ENCODE measurements around the gene RGMB.
"Not testable (repeated sequence)": the region's sequence is repeated elsewhere in the genome, so short reads cannot be mapped to it uniquely, and the experiment has no call there.

RGMB gene

GRCh38 chr5:98773464-98774191 lies at the start of gene RGMB:
TSS of gene RGMB (plus strand) at chr5:98773663. CDS start at chr5:98774071, 408 bp downstream.
- peak; percentile 99 for DNase-seq (ENCODE audit: low spot score)

GRCh38 chr5:98726258-98726657 lies 47.2 kb upstream of the RGMB start:
- DNase-seq (ENCODE audit: low spot score) = no peak

GRCh38 chr5:98727686-98728085 lies 45.8 kb upstream of the RGMB start:
- DNase-seq (ENCODE audit: low spot score) = no peak

- no peak for DNase-seq (ENCODE audit: low spot score)
Observed at GRCh38 chr5:98734646-98735045, 38.8 kb upstream of the RGMB start.

- no peak for DNase-seq (ENCODE audit: low spot score)
Observed at GRCh38 chr5:98735806-98736507, 37.5 kb upstream of the RGMB start.

- no peak for DNase-seq (ENCODE audit: low spot score)
Observed at GRCh38 chr5:98736753-98737152, 36.7 kb upstream of the RGMB start.

- DNase-seq (ENCODE audit: low spot score) = not testable (repeated sequence)
Observed at GRCh38 chr5:98737441-98737840, 36.0 kb upstream of the RGMB start.

GRCh38 chr5:98738481-98739149 lies 34.8 kb upstream of the RGMB start:
- not testable (repeated sequence) for DNase-seq (ENCODE audit: low spot score)

- no peak for DNase-seq (ENCODE audit: low spot score)
Observed at GRCh38 chr5:98741926-98742325, 31.5 kb upstream of the RGMB start.

- DNase-seq (ENCODE audit: low spot score) = no peak
Observed at GRCh38 chr5:98742396-98743073, 30.9 kb upstream of the RGMB start.

GRCh38 chr5:98748259-98748658 lies 25.2 kb upstream of the RGMB start:
- DNase-seq (ENCODE audit: low spot score) = not testable (repeated sequence)

GRCh38 chr5:98749046-98749445 lies 24.4 kb upstream of the RGMB start:
- DNase-seq (ENCODE audit: low spot score) = no peak

GRCh38 chr5:98750693-98751092 lies 22.8 kb upstream of the RGMB start:
- peak; percentile 22 for DNase-seq (ENCODE audit: low spot score)

- not testable (repeated sequence) for DNase-seq (ENCODE audit: low spot score)
Observed at GRCh38 chr5:98752331-98752730, 21.1 kb upstream of the RGMB start.

GRCh38 chr5:98752801-98753200 lies 20.7 kb upstream of the RGMB start:
- not testable (repeated sequence) for DNase-seq (ENCODE audit: low spot score)

GRCh38 chr5:98753507-98753906 lies 20.0 kb upstream of the RGMB start:
- no peak for DNase-seq (ENCODE audit: low spot score)

- no peak for DNase-seq (ENCODE audit: low spot score)
Observed at GRCh38 chr5:98755406-98755805, 18.1 kb upstream of the RGMB start.

- no peak for DNase-seq (ENCODE audit: low spot score)
Observed at GRCh38 chr5:98757978-98758377, 15.5 kb upstream of the RGMB start.

GRCh38 chr5:98763001-98763630 lies 10.3 kb upstream of the RGMB start:
- DNase-seq (ENCODE audit: low spot score) = no peak

GRCh38 chr5:98765815-98766214 lies 7.6 kb upstream of the RGMB start:
- DNase-seq (ENCODE audit: low spot score) = no peak

GRCh38 chr5:98767581-98767980 lies 5.9 kb upstream of the RGMB start:
- DNase-seq (ENCODE audit: low spot score) = no peak
